DMS79 treated with DMSO at 0.1 percent for 48 hours (cell line): ENCODE results near the gene KCNC4.
A peak's percentile ranks its signal among the peaks of the same experiment; 100 is the strongest.

ENCODE experiments used
- DNase-seq: peaks from one replicate; lab custom pipeline; 2025; lab: John Stamatoyannopoulos, UW

KCNC4 gene

DNA sequence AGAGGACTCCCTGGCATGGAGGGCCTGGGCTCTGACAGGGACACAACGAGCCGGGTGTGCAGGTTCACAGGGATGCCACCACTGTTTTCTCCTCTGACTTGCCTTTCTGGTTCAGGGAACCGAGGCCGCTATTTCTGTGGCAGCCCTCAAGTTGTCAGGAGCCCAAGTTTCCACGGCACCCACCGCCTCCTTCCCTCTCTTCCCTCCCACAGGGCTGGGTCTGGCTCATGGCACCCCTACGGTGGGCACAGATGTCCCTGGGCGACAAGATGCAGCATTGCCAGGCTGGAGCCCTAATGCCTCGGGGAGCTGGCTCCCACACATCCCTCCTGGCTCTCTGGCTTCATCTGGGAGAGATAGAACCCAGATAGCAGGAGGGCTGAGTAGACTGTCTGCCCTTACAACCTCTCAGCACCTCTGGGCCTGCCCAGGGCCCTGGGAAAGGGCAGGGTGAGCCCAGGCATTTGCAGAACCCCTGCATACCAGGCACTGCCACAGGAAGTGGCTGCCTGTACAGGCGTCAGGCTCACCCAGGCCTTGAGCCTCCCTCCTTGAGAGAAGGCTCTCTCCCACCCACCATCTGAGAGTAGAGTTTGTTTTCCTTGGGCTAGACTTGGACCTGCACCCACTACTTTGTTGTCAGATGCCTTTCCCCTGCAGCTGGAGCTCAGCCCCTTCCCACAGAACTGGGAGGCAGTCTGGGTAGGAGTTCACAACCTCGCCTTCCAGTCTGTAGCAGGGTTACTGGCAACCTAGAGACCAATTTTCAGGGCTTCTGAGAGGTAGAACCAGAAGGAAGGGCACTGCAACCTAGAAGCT lies 20.5 kb downstream of the KCNC4 start:
- no peak for DNase-seq

DNA sequence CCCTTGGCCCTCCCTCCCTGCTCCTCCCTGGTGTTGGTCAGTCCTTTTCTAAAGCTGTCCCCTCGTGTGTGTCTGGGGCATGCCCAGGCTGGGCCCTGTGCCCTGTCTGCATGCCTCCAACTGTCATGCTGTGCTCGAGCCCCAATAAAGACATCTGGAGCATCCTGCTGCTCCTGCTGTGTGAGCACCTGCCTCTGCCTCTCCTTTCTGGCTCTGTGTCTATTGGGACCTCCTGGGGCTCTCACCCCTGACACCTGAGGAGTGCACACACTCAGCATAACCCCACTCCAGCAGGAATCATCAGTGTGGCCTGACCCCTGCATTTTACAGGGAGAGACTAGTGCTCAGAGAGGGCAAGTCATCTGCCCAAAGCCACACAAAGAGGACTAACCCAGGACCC lies 23.7 kb downstream of the KCNC4 start:
- no peak for DNase-seq

DNA sequence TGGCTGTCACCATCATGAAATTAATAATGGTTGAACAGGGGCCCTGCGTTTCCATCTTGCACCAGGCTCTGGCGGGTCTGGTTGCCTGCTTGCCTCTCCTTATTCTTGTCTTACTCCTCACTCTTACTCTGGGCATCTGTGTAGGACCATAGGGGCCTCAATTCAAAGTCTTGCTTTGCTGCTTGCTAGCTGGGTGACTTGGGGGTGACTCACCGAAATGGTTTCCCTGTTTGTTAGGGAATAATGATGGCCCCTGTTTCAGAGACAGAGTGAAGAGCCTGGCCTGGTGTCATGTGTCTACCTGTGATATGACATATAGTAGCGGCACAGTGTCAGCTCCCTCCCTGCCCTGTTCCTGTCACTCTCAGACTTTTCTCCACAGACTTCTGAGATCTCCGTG lies 24.6 kb downstream of the KCNC4 start:
- DNase-seq: no peak

DNA sequence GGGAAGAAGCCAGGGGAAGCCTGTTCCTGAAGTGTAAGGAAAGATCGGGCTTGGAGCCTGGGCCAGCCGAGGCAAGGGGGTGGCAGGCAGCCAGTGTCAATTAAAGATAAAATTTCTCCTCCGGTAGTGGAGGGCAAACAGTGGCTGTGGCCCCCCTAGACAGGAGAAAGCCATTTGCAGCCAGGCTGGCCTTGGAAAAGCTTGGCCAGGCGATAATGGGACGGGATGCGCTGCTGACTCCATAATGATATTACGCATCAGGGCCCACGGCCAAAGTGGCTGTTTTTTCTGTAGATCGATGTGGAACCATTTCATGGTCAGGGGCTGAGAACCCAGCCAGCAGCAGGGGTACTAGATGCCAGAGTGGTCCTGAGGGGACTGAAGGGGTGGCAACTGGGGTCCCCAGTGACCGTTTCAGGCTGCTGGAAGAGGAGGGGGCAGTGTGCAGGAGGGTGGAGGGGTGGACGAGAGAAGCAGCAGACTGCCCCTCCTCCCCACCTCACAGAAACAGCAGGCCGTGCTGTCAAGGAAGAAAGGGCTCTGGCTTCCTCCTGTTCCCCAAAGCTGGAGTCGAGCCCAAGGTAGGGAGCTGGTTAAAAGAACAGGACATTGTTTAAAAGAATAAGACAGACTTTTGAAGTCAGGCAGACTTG lies 25.2 kb downstream of the KCNC4 start:
- DNase-seq: peak; percentile 76

DNA sequence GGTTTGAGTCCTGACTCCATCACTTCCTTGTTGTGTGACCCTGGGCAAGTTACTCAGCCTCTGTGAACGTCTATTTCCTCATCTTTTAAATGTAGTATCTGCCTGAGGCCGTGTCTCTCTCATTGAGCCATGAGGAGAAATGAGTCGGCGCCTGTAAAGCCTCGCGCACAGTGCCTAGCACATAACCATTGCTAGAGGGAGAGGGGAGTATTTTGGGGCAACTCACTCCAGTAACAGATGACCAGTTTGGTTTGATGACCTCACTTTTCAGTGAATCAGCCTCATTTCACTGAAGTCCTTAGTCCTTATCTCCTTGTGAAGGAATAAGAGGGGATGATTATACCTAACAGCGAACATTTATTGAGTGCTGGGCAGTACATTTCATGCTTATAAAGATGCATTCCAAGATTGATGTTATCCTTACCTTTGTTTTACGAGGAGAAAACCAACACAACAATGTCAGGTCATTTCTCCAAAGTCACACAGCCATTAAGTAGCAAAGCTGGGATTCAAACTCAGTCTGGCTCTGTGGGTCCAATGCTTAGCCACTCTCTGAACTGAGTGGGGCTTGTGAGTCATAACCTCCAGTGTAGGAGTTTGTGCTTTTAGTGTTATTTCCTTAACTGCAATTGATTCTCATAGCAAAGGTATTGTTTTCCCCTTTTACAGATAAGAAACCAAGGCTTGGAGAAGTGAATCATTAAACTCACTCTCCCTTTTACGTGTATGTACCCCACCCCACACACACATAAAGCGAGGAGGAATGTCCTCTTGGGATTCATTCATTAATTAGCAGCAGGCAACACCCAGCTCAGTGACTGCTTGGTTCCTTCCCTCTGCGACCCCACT lies 25.9 kb downstream of the KCNC4 start:
- DNase-seq: no peak

- DNase-seq: peak; percentile 85
Observed at GRCh38 chr1:110237386-110238152, 27.5 kb downstream of the KCNC4 start.

GRCh38 chr1:110239441-110240430 lies 29.6 kb downstream of the KCNC4 start:
- DNase-seq: no peak

GRCh38 chr1:110240476-110241210 lies 30.5 kb downstream of the KCNC4 start:
- peak; percentile 80 for DNase-seq

GRCh38 chr1:110241516-110241915 lies 31.4 kb downstream of the KCNC4 start:
- DNase-seq: no peak

DNA sequence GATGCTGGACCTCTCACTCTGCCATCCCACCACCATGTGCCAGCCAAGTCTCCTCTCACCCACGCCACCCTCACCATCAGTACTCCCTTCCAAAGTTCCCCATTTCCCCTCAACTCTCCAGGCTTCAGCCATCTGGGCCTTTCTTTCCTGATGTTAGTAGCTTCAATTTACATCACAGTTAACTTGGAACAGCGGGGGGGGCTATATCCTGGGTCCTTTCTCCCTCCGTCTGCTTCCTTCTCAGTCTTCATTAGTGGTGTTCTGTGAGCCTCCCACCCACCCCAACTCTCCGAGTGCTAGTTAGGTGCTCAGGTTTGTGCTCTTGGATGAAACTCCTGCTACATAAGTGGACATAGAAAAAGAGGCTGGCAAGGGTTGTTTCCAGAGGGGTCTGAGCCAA lies 31.9 kb downstream of the KCNC4 start:
- DNase-seq: peak; percentile 75

GRCh38 chr1:110242731-110243130 lies 32.6 kb downstream of the KCNC4 start:
- DNase-seq: peak; percentile 89

- DNase-seq: peak; percentile 78
Observed at GRCh38 chr1:110243146-110243545, 33.0 kb downstream of the KCNC4 start.

DNA sequence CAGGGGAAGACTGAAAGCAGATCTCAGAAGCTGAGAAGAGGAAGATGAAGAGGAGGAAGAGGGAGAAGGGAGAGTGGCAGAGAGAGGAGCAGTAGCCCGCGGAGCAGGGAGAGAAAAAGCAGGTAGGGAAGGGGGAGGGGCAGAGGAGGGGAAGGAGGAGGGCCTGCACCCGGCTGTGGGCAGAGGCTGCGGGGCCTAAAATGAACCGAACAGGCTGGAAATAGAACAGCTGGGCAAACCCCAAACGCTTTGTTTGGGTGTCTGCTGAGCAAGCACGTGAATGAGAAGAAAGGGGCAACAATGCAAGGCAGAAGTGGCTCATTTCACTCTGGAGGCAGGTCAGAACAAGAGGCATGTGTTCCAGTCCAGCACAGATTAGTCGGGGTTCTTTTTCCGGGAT lies 33.5 kb downstream of the KCNC4 start:
- DNase-seq: peak; percentile 72

- DNase-seq: no peak
Observed at GRCh38 chr1:110245876-110246620, 35.9 kb downstream of the KCNC4 start.

DNA sequence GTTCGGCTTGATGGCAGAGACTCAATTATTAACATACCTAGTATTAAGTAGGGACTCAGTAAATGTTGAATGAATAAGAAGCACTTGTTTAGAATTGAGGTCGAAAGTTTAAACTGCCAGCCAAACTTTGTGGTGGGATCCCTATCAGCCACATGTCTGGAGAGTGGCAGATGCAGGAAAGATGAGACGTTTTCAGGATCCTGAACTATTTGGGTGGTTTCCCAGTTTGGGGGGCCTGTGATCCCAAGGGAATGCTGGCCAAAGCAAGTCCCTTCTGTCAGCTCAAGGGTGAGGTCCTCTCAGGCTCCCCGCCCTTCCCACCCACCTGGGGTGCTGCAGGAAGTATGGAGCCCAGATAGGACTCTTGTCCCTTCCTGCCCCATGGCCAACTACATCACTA lies 38.6 kb downstream of the KCNC4 start:
- DNase-seq: no peak

- no peak for DNase-seq
Observed at GRCh38 chr1:110249256-110249655, 39.1 kb downstream of the KCNC4 start.

- no peak for DNase-seq
Observed at GRCh38 chr1:110250008-110250407, 39.9 kb downstream of the KCNC4 start.

DNA sequence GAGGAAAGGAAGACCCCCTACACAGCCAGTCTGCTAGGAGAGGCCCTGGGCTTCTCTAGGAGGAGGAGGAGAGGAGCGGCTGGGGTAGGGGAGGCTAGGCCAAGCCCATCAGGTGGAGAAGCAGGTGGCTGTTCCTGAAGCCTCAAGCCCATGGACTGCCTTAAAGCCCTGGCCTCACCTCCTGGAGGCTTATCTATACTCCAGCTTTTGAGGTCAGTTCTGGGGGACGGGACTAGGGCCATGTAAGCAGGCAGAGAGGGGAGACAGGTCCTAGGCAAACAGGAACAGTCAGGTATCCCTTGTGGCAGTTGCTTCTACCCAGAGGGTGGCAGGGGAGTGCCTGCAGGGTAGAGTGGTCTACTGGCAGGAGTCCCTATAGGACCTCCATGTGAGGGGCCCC lies 40.6 kb downstream of the KCNC4 start:
- DNase-seq: no peak

DNA sequence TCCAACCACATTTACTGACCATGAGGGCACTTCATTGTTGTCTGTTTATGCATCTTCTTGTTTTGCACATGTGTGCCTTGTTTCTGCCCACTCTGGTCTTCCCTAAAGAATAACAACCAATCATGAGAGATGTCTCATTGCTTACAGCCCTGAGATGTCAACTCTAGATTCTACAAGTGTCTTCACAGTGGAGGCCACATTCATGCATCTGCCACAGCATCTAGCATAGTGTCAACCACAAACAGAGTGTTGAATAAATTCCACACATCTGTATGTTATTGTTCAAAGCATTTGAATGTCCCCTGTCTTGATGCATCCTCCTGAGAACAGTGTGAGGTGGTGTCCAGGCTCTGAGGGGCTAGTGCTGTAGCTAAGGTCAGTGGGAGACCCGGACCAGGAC lies 43.1 kb downstream of the KCNC4 start:
- DNase-seq: no peak
